ENCODE results near the gene FASTK.

FASTK gene

GRCh38 chr7:151081170-151082101 is 827 bp upstream of the FASTK start:
- no peak for DNase-seq (ENCODE audit: low spot score)

GRCh38 chr7:151080067-151080521 is 515 bp downstream of the FASTK start:
- no peak for DNase-seq (ENCODE audit: low spot score)

- DNase-seq (ENCODE audit: low spot score): no peak
These were observed 1.3 kb downstream of the FASTK start for GRCh38 chr7:151079199-151079910.

- DNase-seq (ENCODE audit: low spot score): no peak
These were observed 2.2 kb downstream of the FASTK start for GRCh38 chr7:151078233-151079040.

GRCh38 chr7:151077705-151078232 is 2.8 kb downstream of the FASTK start:
- no peak for DNase-seq (ENCODE audit: low spot score)

- DNase-seq (ENCODE audit: low spot score): no peak
These were observed 3.5 kb downstream of the FASTK start for GRCh38 chr7:151076863-151077704.

- DNase-seq (ENCODE audit: low spot score): no peak
These were observed 4.6 kb downstream of the FASTK start for GRCh38 chr7:151075978-151076426.

GRCh38 chr7:151075662-151075971 is 5.0 kb downstream of the FASTK start:
- DNase-seq (ENCODE audit: low spot score): no peak

GRCh38 chr7:151074817-151075661 is 5.6 kb downstream of the FASTK start:
- DNase-seq (ENCODE audit: low spot score): no peak

- DNase-seq (ENCODE audit: low spot score): no peak
These were observed 6.6 kb downstream of the FASTK start for GRCh38 chr7:151073990-151074389.

- no peak for DNase-seq (ENCODE audit: low spot score)
These were observed 9.4 kb downstream of the FASTK start for GRCh38 chr7:151071032-151071866.

- no peak for DNase-seq (ENCODE audit: low spot score)
These were observed 10.0 kb downstream of the FASTK start for GRCh38 chr7:151070574-151070960.

- DNase-seq (ENCODE audit: low spot score): no peak
These were observed 10.6 kb downstream of the FASTK start for GRCh38 chr7:151069841-151070573.

- DNase-seq (ENCODE audit: low spot score): no peak
These were observed 12.4 kb downstream of the FASTK start for GRCh38 chr7:151068069-151068773.

GRCh38 chr7:151066273-151066974 is 14.2 kb downstream of the FASTK start:
- no peak for DNase-seq (ENCODE audit: low spot score)

GRCh38 chr7:151065516-151065915 is 15.1 kb downstream of the FASTK start:
- DNase-seq (ENCODE audit: low spot score): no peak

- no peak for DNase-seq (ENCODE audit: low spot score)
These were observed 15.6 kb downstream of the FASTK start for GRCh38 chr7:151064993-151065392.
